GM10266 (cell line): ENCODE measurements around the gene JMJD6.

Experiments
- DNase-seq: peaks from one replicate; pipeline ENCODE4 v3.0.0; 2012; ENCODE audit errors: extremely low spot score
- CTCF ChIP-seq: IDR thresholded peaks from 2 replicates; pipeline ENCODE4 v1.5.1; 2012; ENCODE audit warnings: mild to moderate bottlenecking, low read depth; ENCODE audit not compliant: control insufficient read depth, insufficient read depth; ENCODE audit errors: missing control alignments

JMJD6 gene

GRCh38 chr17:76720941-76721340 is 5.5 kb downstream of the JMJD6 start:
- no peak for DNase-seq
- no peak for TF ChIP-seq CTCF

GRCh38 chr17:76720211-76720610 is 6.2 kb downstream of the JMJD6 start:
- TF ChIP-seq CTCF = no peak
- DNase-seq = no peak

- TF ChIP-seq CTCF = no peak
- no peak for DNase-seq
Observed at GRCh38 chr17:76718516-76718915, 7.9 kb downstream of the JMJD6 start.

- TF ChIP-seq CTCF = no peak
- no peak for DNase-seq
Observed at GRCh38 chr17:76716839-76717215, 9.6 kb downstream of the JMJD6 start.

- TF ChIP-seq CTCF = no peak
- DNase-seq = no peak
Observed at GRCh38 chr17:76716146-76716838, 10.1 kb downstream of the JMJD6 start.

GRCh38 chr17:76715496-76715830 is 10.9 kb downstream of the JMJD6 start:
- TF ChIP-seq CTCF = no peak
- no peak for DNase-seq

- DNase-seq = peak; percentile 66
- TF ChIP-seq CTCF = peak; percentile 78
Observed at GRCh38 chr17:76714822-76715495, 11.4 kb downstream of the JMJD6 start.
